Non-pigmented ciliary epithelial cell (primary cell): Measurements from ENCODE around the gene MBD5.
"Not testable (repeated sequence)": the region's sequence is repeated elsewhere in the genome, so short reads cannot be mapped to it uniquely, and the experiment has no call there.

Experiments
- DNase-seq: peaks from one replicate; pipeline ENCODE4 v3.0.0-alpha.2; 2010; ENCODE audit warnings: low read depth

Gene MBD5

GRCh38 chr2:148524519-148524919 is 503.6 kb downstream of the MBD5 start:
- no peak for DNase-seq

- no peak for DNase-seq
Observed at GRCh38 chr2:148525130-148525529, 504.2 kb downstream of the MBD5 start.

- no peak for DNase-seq
Observed at GRCh38 chr2:148526509-148527346, 505.8 kb downstream of the MBD5 start.

GRCh38 chr2:148527488-148528340 is 506.8 kb downstream of the MBD5 start:
- DNase-seq: no peak

GRCh38 chr2:148528356-148529064 is 507.6 kb downstream of the MBD5 start:
- no peak for DNase-seq

- DNase-seq: no peak
Observed at GRCh38 chr2:148529745-148530144, 508.9 kb downstream of the MBD5 start.

- DNase-seq: no peak
Observed at GRCh38 chr2:148530350-148530749, 509.5 kb downstream of the MBD5 start.

- DNase-seq: no peak
Observed at GRCh38 chr2:148531235-148531634, 510.3 kb downstream of the MBD5 start.

GRCh38 chr2:148531669-148532428 is 511.0 kb downstream of the MBD5 start:
- DNase-seq: no peak

- no peak for DNase-seq
Observed at GRCh38 chr2:148533004-148533403, 512.1 kb downstream of the MBD5 start.

GRCh38 chr2:148533685-148534084 is 512.8 kb downstream of the MBD5 start:
- DNase-seq: no peak

GRCh38 chr2:148534416-148535204 is 513.7 kb downstream of the MBD5 start:
- DNase-seq: no peak

- no peak for DNase-seq
Observed at GRCh38 chr2:148538375-148538774, 517.5 kb downstream of the MBD5 start.

GRCh38 chr2:148540022-148540421 is 519.1 kb downstream of the MBD5 start:
- no peak for DNase-seq

GRCh38 chr2:148541792-148542191 is 520.9 kb downstream of the MBD5 start:
- no peak for DNase-seq

GRCh38 chr2:148542614-148543013 is 521.7 kb downstream of the MBD5 start:
- no peak for DNase-seq

- not testable (repeated sequence) for DNase-seq
Observed at GRCh38 chr2:148543088-148543540, 522.2 kb downstream of the MBD5 start.

GRCh38 chr2:148545390-148546256 is 524.7 kb downstream of the MBD5 start:
- no peak for DNase-seq

- DNase-seq: no peak
Observed at GRCh38 chr2:148546270-148546669, 525.4 kb downstream of the MBD5 start.
